Renal cortex interstitium (tissue), 11 donors: ENCODE results near the gene KRTAP19-1. TPM values are rescaled to one million over a fixed set of nuclear protein-coding genes. Genes with fewer than 3 reads are reported as not detected.

Experiments
- DNase-seq, 11 donors: peaks; one replicate each; pipeline ENCODE4 v3.0.0-alpha.2; 2013; ENCODE audit warnings: low read depth in 9 of 11, low spot score in 4 of 11; ENCODE audit errors: extremely low read depth in 1 of 11
- polyA plus RNA-seq, 3 donors: library from polyadenylated mRNA; unstranded; fragments of 120-200 nt; gene quantifications; one replicate each; pipeline ENCODE4 v1.2.1, GENCODE V29; 2013; ENCODE audit not compliant: insufficient read length in 3 of 3

KRTAP19-1 gene
- polyA plus RNA-seq, 3 donors, result not detected

- DNase-seq, result no peak
Observed at GRCh38 chr21:30437010-30437565, 43.1 kb downstream of the KRTAP19-1 start.

GRCh38 chr21:30434033-30434631 lies 46.0 kb downstream of the KRTAP19-1 start:
- DNase-seq, result peak in 1 of 11 donors; percentile 1

GRCh38 chr21:30430170-30430655 lies 50.0 kb downstream of the KRTAP19-1 start, which contains the start of gene KRTAP13-4:
Gene KRTAP13-4, plus strand, starts transcription at chr21:30430220. Its CDS starts 56 bp downstream, at chr21:30430276.
- DNase-seq, result no peak

Other genes starting within 250 kb of the KRTAP19-1 start
- not detected for gene KRTAP24-1, start 197.4 kb downstream of the KRTAP19-1 start, polyA plus RNA-seq
- gene KRTAP25-1, start 190.9 kb downstream of the KRTAP19-1 start, polyA plus RNA-seq, result not detected
- not detected for gene KRTAP26-1, start 160.1 kb downstream of the KRTAP19-1 start, polyA plus RNA-seq
- gene KRTAP27-1, start 142.7 kb downstream of the KRTAP19-1 start, polyA plus RNA-seq, result not detected
- gene KRTAP23-1, start 131.8 kb downstream of the KRTAP19-1 start, polyA plus RNA-seq, result not detected
- gene KRTAP13-2, start 108.1 kb downstream of the KRTAP19-1 start, polyA plus RNA-seq, result not detected
- gene KRTAP13-1, start 84.3 kb downstream of the KRTAP19-1 start, polyA plus RNA-seq, result not detected
- not detected for gene KRTAP13-3, start 54.4 kb downstream of the KRTAP19-1 start, polyA plus RNA-seq
- gene KRTAP13-4, start 50.1 kb downstream of the KRTAP19-1 start, polyA plus RNA-seq, result not detected
- not detected for gene KRTAP15-1, start 40.1 kb downstream of the KRTAP19-1 start, polyA plus RNA-seq
- not detected for gene KRTAP19-2, start 7.1 kb upstream of the KRTAP19-1 start, polyA plus RNA-seq
- gene KRTAP19-3, start 11.6 kb upstream of the KRTAP19-1 start, polyA plus RNA-seq, result not detected
- not detected for gene KRTAP19-4, start 16.8 kb upstream of the KRTAP19-1 start, polyA plus RNA-seq
- not detected for gene KRTAP19-5, start 21.8 kb upstream of the KRTAP19-1 start, polyA plus RNA-seq
- not detected for gene KRTAP19-6, start 61.5 kb upstream of the KRTAP19-1 start, polyA plus RNA-seq
- not detected for gene KRTAP19-7, start 80.9 kb upstream of the KRTAP19-1 start, polyA plus RNA-seq
- gene KRTAP22-2, start 110.0 kb upstream of the KRTAP19-1 start, polyA plus RNA-seq, result not detected
- not detected for gene KRTAP6-3, start 112.1 kb upstream of the KRTAP19-1 start, polyA plus RNA-seq
- gene KRTAP6-2, start 118.5 kb upstream of the KRTAP19-1 start, polyA plus RNA-seq, result not detected
- gene KRTAP22-1, start 120.7 kb upstream of the KRTAP19-1 start, polyA plus RNA-seq, result not detected
- not detected for gene KRTAP6-1, start 133.6 kb upstream of the KRTAP19-1 start, polyA plus RNA-seq
- gene KRTAP20-1, start 136.1 kb upstream of the KRTAP19-1 start, polyA plus RNA-seq, result not detected
- gene KRTAP20-4, start 140.3 kb upstream of the KRTAP19-1 start, polyA plus RNA-seq, result not detected
- not detected for gene KRTAP20-2, start 154.8 kb upstream of the KRTAP19-1 start, polyA plus RNA-seq
- not detected for gene KRTAP20-3, start 162.5 kb upstream of the KRTAP19-1 start, polyA plus RNA-seq
- gene KRTAP21-3, start 238.4 kb upstream of the KRTAP19-1 start, polyA plus RNA-seq, result not detected